K562 (cell line): Measurements from ENCODE around the gene VENTX. TPM values are rescaled to one million over a fixed set of nuclear protein-coding genes. Genes with fewer than 3 reads are reported as not detected.

ENCODE experiments used
- ATAC-seq: fragments of 200-7000 bp; cut with Tn5 transposase; 3 replicates; pipeline ENCODE4 v1.9.1; 2020; ENCODE audit warnings: moderate library complexity
- BruUV-seq: library from RNA; stranded (reverse); fragments of 400-500 nt; replicated peaks from 2 replicates; lab custom pipeline; 2021; lab: Mats Ljungman, UMichigan
- CTCF ChIA-PET: fragments of 300-600 bp; formaldehyde crosslinking; extraction: SDS; loops from one replicate; lab custom pipeline; 2021; ENCODE audit warnings: low intra/inter-chr PET ratio; lab: Yijun Ruan, JAX
- POLR2A ChIA-PET: fragments of 300-600, 350-650 bp; sonication (Branson Sonifier 250); formaldehyde crosslinking; extraction: SDS; loops from one replicate; lab custom pipeline; 2021; ENCODE audit warnings: antibody characterized with exemption, inconsistent platforms; lab: Yijun Ruan, JAX
- DNase-seq, 4 experiments: peaks; one replicate each; pipeline versions ENCODE4 v3.0.0 to v3.0.0-alpha.2; 2011 to 2018; ENCODE audit warnings: low spot score in 3 of 4, mixed read lengths in 3 of 4; ENCODE audit errors: extremely low read depth in 1 of 4
- FAIRE-seq: peaks from 2 replicates; lab custom pipeline; 2011; peaks lifted over from hg19 to GRCh38; lab: Jason Lieb, UNC
- H2AFZ ChIP-seq: 2 replicates; pipeline ENCODE4 v1.6.0; 2011; ENCODE audit warnings: low read depth, low read length, control low read depth, inconsistent platforms
- H3K27ac ChIP-seq: fragments of 200-600 bp; 3 replicates; pipeline ENCODE4 v1.8.0; 2011; ENCODE audit warnings: low read depth, mild to moderate bottlenecking, control low read depth, inconsistent platforms, low read length, moderate library complexity, mixed read lengths; ENCODE audit errors: extremely low read depth
- H3K27me3 ChIP-seq, 2 experiments: fragments of 300-600 bp in 1 of 2; 2 replicates in 1 of 2; 3 replicates in 1 of 2; pipeline versions ENCODE4 v1.6.0 to v1.8.0; 2011; ENCODE audit warnings: inconsistent platforms in 2 of 2, low read length in 2 of 2, mild to moderate bottlenecking in 1 of 2, mixed read lengths in 1 of 2, moderate library complexity in 1 of 2; ENCODE audit not compliant: control insufficient read depth in 2 of 2, insufficient read depth in 2 of 2
- H3K36me3 ChIP-seq: fragments of 300-600 bp; 3 replicates; pipeline ENCODE4 v1.8.0; 2011; ENCODE audit warnings: mild to moderate bottlenecking, low read length, inconsistent platforms; ENCODE audit not compliant: control insufficient read depth, insufficient read depth
- H3K4me1 ChIP-seq, 2 experiments: fragments of 200-600 bp in 1 of 2; replicated peaks in 1 of 2; 2 replicates in 1 of 2; 3 replicates in 1 of 2; pipeline versions ENCODE4 v1.5.1 to v1.8.0; 2011; ENCODE audit warnings: inconsistent platforms in 2 of 2, low read length in 2 of 2, mild to moderate bottlenecking in 1 of 2, mixed read lengths in 1 of 2, moderate library complexity in 1 of 2; ENCODE audit not compliant: control insufficient read depth in 2 of 2, insufficient read depth in 2 of 2
- H3K4me2 ChIP-seq: 2 replicates; pipeline ENCODE4 v1.6.1; 2011; ENCODE audit warnings: low read length, control low read depth, inconsistent platforms, mixed read lengths; ENCODE audit not compliant: insufficient read depth
- H3K4me3 ChIP-seq: fragments of 200-600 bp; sonication (generic), shearing (Covaris generic); 2 replicates; pipeline ENCODE4 v1.5.1; 2016; ENCODE audit warnings: control low read depth, inconsistent platforms
- H3K79me2 ChIP-seq: fragments of 200-600 bp; 3 replicates; pipeline ENCODE4 v1.8.0; 2011; ENCODE audit warnings: low read length, inconsistent platforms; ENCODE audit not compliant: control insufficient read depth, insufficient read depth
- H3K9ac ChIP-seq, 2 experiments: 2 replicates each; pipeline versions ENCODE4 v1.6.0 to v1.6.1; 2011; ENCODE audit warnings: low read depth in 2 of 2, low read length in 2 of 2, control low read depth in 1 of 2, inconsistent platforms in 1 of 2, mild to moderate bottlenecking in 1 of 2, mixed read lengths in 1 of 2; ENCODE audit not compliant: insufficient read depth in 1 of 2
- H3K9me1 ChIP-seq: one replicate; pipeline ENCODE4 v1.6.0; 2011; ENCODE audit warnings: inconsistent platforms, mild to moderate bottlenecking, low read length, moderate library complexity; ENCODE audit not compliant: control insufficient read depth, insufficient read depth
- H3K9me3 ChIP-seq: replicated peaks from 2 replicates; pipeline ENCODE4 v1.5.1; 2011; ENCODE audit warnings: low read depth, low read length, inconsistent platforms; ENCODE audit not compliant: control insufficient read depth, insufficient read depth
- H4K20me1 ChIP-seq: replicated peaks from 2 replicates; pipeline ENCODE4 v1.6.1; 2011; ENCODE audit warnings: low read length, inconsistent platforms, mixed read lengths; ENCODE audit not compliant: control insufficient read depth, insufficient read depth
- BHLHE40 ChIP-seq: IDR thresholded peaks from 2 replicates; pipeline ENCODE4 v1.6.1; 2011; ENCODE audit warnings: low read length, improper control_type of control experiment
- CHCHD3 ChIP-seq: fragments of 250-450 bp; sonication (Bioruptor Pico); IDR thresholded peaks from 2 replicates; pipeline ENCODE4 v2.1.2; 2022; ENCODE audit warnings: mild to moderate bottlenecking
- CREM ChIP-seq: IDR thresholded peaks from 2 replicates; pipeline ENCODE4 v1.6.1; 2014; ENCODE audit warnings: antibody characterized with exemption, low read depth
- EWSR1 ChIP-seq: fragments of 450-650 bp; IDR thresholded peaks from 2 replicates; pipeline ENCODE4 v1.6.1; 2018; ENCODE audit warnings: borderline replicate concordance, mild to moderate bottlenecking, low read depth, moderate library complexity; ENCODE audit not compliant: partially characterized antibody
- GATA2 ChIP-seq: sonication (generic); formaldehyde crosslinking; IDR thresholded peaks from 2 replicates; pipeline ENCODE4 v1.4.0; 2020; ENCODE audit warnings: mild to moderate bottlenecking, missing genetic modification reagents
- HIVEP1 ChIP-seq: fragments of 250-450 bp; sonication (Bioruptor Pico); IDR thresholded peaks from 2 replicates; pipeline ENCODE4 v1.4.0; 2020; ENCODE audit warnings: mild to moderate bottlenecking
- KAT2B ChIP-seq: IDR thresholded peaks from one replicate; pipeline ENCODE4 v1.6.1; 2012; ENCODE audit warnings: low read depth, mild to moderate bottlenecking, control low read depth, inconsistent platforms, low read length, moderate library complexity
- KHSRP ChIP-seq: fragments of 450-650 bp; IDR thresholded peaks from 2 replicates; pipeline ENCODE4 v1.6.1; 2017
- RBM15 ChIP-seq: fragments of 200-400 bp; formaldehyde crosslinking; IDR thresholded peaks from 2 replicates; pipeline ENCODE4 v1.6.1; 2018; ENCODE audit warnings: mild to moderate bottlenecking, low read length, moderate library complexity; ENCODE audit not compliant: insufficient read depth
- RBM17 ChIP-seq: fragments of 200-400 bp; formaldehyde crosslinking; IDR thresholded peaks from 2 replicates; pipeline ENCODE4 v1.6.1; 2017; ENCODE audit warnings: low read depth, mild to moderate bottlenecking, low read length, borderline replicate concordance
- RBM22 ChIP-seq: fragments of 200-400 bp; formaldehyde crosslinking; IDR thresholded peaks from 2 replicates; pipeline ENCODE4 v1.6.1; 2018; ENCODE audit warnings: low read length, low read depth; ENCODE audit not compliant: poor library complexity, severe bottlenecking
- SLC30A9 ChIP-seq: fragments of 250-450 bp; sonication (Bioruptor Pico); IDR thresholded peaks from 2 replicates; pipeline ENCODE4 v1.8.0; 2022; ENCODE audit warnings: mild to moderate bottlenecking, moderate library complexity
- SMARCA5 ChIP-seq: fragments of 450-650 bp; IDR thresholded peaks from 2 replicates; pipeline ENCODE4 v1.6.1; 2016
- SREBF1 ChIP-seq: fragments of 150-350 bp; IDR thresholded peaks from 2 replicates; pipeline ENCODE4 v1.6.1; 2014; ENCODE audit warnings: antibody characterized with exemption, low read depth, low read length, borderline replicate concordance
- STAT5B ChIP-seq: fragments of 250-450 bp; sonication (Bioruptor Pico); IDR thresholded peaks from 2 replicates; pipeline ENCODE4 v1.8.0; 2021; ENCODE audit warnings: mild to moderate bottlenecking, inconsistent platforms
- U2AF1 ChIP-seq: fragments of 200-400 bp; formaldehyde crosslinking; optimal IDR thresholded peaks from 2 replicates; pipeline ENCODE3; 2017; ENCODE audit warnings: mild to moderate bottlenecking, low read depth, low read length, moderate library complexity
- ZFP1 ChIP-seq: fragments of 450-650 bp; formaldehyde crosslinking; IDR thresholded peaks from 2 replicates; pipeline ENCODE4 v1.4.0; 2020; ENCODE audit warnings: mild to moderate bottlenecking, mixed read lengths
- WGBS: fragments of 100-300 bp; shearing (Covaris generic); methylation state at CpG from one replicate; pipeline ENCODE4 v1.1.6; 2016; ENCODE audit warnings: low coverage, mixed read lengths; ENCODE audit not compliant: insufficient coverage; ENCODE audit errors: missing lambda C conversion rate; 5-methylcytosine and 5-hydroxymethylcytosine counted together
- in situ Hi-C: fragments of 300-500 bp; cut with MboI; formaldehyde crosslinking; loops from 4 replicates; pipeline ENCODE4 v1.15.0; 2018; ENCODE audit warnings: inconsistent platforms, mixed read lengths
- intact Hi-C: fragments of 100-400 bp; cut with micrococcal nuclease; formaldehyde crosslinking; loops from 2 replicates; pipeline ENCODE4 v1.14.2; 2022
- polyA plus RNA-seq, 8 experiments: library from polyadenylated mRNA; depleted of rRNA in 4 of 8; stranded (reverse) in 5 of 8; unstranded in 3 of 8; fragments of >200 nt; fragmentation: Nextera tagmentation in 2 of 8; fragmentation: Illumina TruSeq in 1 of 8; extraction: Ambion mirVana in 2 of 8; extraction: Trizol in 1 of 8; gene quantifications; 2 replicates each; pipeline versions ENCODE4 v1.2.1 to v1.2.3, GENCODE V29; 2011 to 2014; ENCODE audit warnings: inconsistent platforms in 1 of 8, missing spikeins in 1 of 8
- total RNA-seq, 7 experiments: library from RNA; depleted of rRNA in 6 of 7; stranded (reverse); fragments of >200 nt in 6 of 7; fragmentation: Illumina TruSeq in 2 of 7; extraction: Trizol in 2 of 7; gene quantifications; 2 replicates each; pipeline versions ENCODE4 v1.2.1 to v1.2.3, GENCODE V29; 2011 to 2021; ENCODE audit warnings: low replicate concordance in 1 of 7
- TF ChIP-seq, protein P1 (sequence below): fragments of 450-650 bp; formaldehyde crosslinking; conservative IDR thresholded peaks from 2 replicates; pipeline ENCODE4 v1.4.0; 2022; ENCODE audit warnings: mild to moderate bottlenecking, missing genetic modification characterization
- TF ChIP-seq, protein P2 (sequence below): sonication (generic); formaldehyde crosslinking; IDR thresholded peaks from 2 replicates; pipeline ENCODE4 v1.5.0; 2020; ENCODE audit warnings: missing genetic modification reagents

VENTX gene
- total and polyA plus RNA-seq, 9 of the 15 experiments (the other 6 are each of a cell fraction or from before 2014, with no cell fraction given) = 0.07 to 0.70 (median 0.20) TPM; not detected in 1

DNA sequence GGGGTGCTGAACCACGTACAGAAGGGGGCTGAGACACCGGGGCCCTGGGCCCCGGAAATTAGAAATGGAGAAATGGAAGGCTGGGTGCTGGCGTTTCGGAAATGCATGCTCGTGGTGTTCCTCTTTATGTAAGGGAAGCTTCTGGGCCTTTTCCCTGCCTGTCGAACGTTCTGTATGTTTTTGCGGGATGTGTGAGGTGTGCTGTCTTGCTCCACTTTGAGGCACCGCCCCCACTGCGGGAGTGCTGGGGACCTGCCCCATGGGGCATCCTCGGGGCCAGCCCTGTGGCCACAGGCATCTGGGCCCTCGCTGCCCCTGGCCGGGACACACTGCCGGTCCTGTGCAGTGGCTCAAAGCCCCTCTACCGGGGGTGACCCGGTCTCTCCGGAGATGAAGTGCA is 1.7 kb upstream of the VENTX start:
- H3K9me1 ChIP-seq = no peaks in the 10 kb centered on the region
- ChIA-PET CTCF (no interaction called here), POLR2A (no interaction called here)
- 67% methylated on average over 9 of the region's 18 CpGs for WGBS
- peaks cover 0 to 41% of the 10 kb centered on the region in 2 experiments; a peak in 2 of 5 replicates for H3K4me1 ChIP-seq
- intact Hi-C loops = no loop called here
- TF ChIP-seq RBM15 (no peak), GATA2 (CRISPR knock-in tag) (no peak), KHSRP (no peak), BHLHE40 (no peak), EWSR1 (no peak), CHCHD3 (CRISPR knock-in tag) (no peak), RBM22 (no peak), CREM (no peak), U2AF1 (no peak), RBM17 (no peak), SMARCA5 (no peak), STAT5B (CRISPR knock-in tag) (no peak), HIVEP1 (CRISPR knock-in tag) (no peak), SREBF1 (no peak), KAT2B (no peak), ZFP1 (CRISPR knock-in tag) (no peak), SLC30A9 (CRISPR knock-in tag) (no peak)
- TF ChIP-seq, protein P1, sequence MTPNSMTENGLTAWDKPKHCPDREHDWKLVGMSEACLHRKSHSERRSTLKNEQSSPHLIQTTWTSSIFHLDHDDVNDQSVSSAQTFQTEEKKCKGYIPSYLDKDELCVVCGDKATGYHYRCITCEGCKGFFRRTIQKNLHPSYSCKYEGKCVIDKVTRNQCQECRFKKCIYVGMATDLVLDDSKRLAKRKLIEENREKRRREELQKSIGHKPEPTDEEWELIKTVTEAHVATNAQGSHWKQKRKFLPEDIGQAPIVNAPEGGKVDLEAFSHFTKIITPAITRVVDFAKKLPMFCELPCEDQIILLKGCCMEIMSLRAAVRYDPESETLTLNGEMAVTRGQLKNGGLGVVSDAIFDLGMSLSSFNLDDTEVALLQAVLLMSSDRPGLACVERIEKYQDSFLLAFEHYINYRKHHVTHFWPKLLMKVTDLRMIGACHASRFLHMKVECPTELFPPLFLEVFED (CRISPR knock-in tag) = no peak
- TF ChIP-seq, protein P2, sequence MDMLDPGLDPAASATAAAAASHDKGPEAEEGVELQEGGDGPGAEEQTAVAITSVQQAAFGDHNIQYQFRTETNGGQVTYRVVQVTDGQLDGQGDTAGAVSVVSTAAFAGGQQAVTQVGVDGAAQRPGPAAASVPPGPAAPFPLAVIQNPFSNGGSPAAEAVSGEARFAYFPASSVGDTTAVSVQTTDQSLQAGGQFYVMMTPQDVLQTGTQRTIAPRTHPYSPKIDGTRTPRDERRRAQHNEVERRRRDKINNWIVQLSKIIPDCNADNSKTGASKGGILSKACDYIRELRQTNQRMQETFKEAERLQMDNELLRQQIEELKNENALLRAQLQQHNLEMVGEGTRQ (CRISPR knock-in tag) = no peak
- no peak overlapping the region for H2AFZ ChIP-seq
- H3K9ac ChIP-seq = peak overlapping the region in 1 of 2 experiments; percentile 35; a peak in 1 of 4 replicates
- in situ Hi-C loops = no loop called here
- H3K79me2 ChIP-seq = no peaks in the 10 kb centered on the region
- no peak overlapping the region for H3K4me3 ChIP-seq
- no peaks in the 10 kb centered on the region for H3K27me3 ChIP-seq
- H3K27ac ChIP-seq = 0 out of 3 replicates have a peak overlapping the region, but pooled peaks have one; percentile 36
- BruUV-seq = no TSS peak
- no peaks in the 10 kb centered on the region for H3K36me3 ChIP-seq
- no peak for DNase-seq
- FAIRE-seq = no peak
- H3K9me3 ChIP-seq = no peaks in the 10 kb centered on the region
- H4K20me1 ChIP-seq = no peaks in the 10 kb centered on the region
- no peak overlapping the region; the same call in 1 of the 2 replicates for H3K4me2 ChIP-seq
- no peak for ATAC-seq
